Left colon (tissue), 2 donors: ENCODE measurements around the gene C3orf22. TPM values are rescaled to one million over a fixed set of nuclear protein-coding genes. Genes with fewer than 3 reads are reported as not detected.

Experiments used
- ATAC-seq: fragments of 200-7000 bp; cut with Tn5 transposase; one replicate; pipeline ENCODE4 v1.9.1; 2020; ENCODE audit warnings: mild to moderate bottlenecking, moderate library complexity
- DNase-seq, 2 donors: peaks; one replicate each; pipeline ENCODE4 v3.0.0-alpha.2; 2020
- intact Hi-C, 2 donors: fragments of 100-400 bp; cut with DNase I in 1 of 2; cut with micrococcal nuclease in 1 of 2; formaldehyde crosslinking; loops; one replicate each; pipeline versions ENCODE4 v1.11.2 to v1.14.0; 2022; cut with DNase I, micrococcal nuclease
- total RNA-seq, 2 donors: library from RNA; stranded (reverse); fragmentation: NEBNext Ultra II Directional; extraction: Animal tissue kit (Norgen Biotek cat#: 25700); gene quantifications; one replicate each; pipeline ENCODE4 v1.2.1, GENCODE V29; 2021
- donor health status: DM: no; HTN: no; CAD: no.
- donor health status: DM: yes; HTN: yes; CAD: no.

C3orf22 gene
- total RNA-seq, 2 donors from 2014 or later: not detected

GRCh38 chr3:126546549-126547239 lies 12.0 kb downstream of the C3orf22 start:
- intact Hi-C loops: no loop called here

GRCh38 chr3:126546013-126546412 lies 12.7 kb downstream of the C3orf22 start:
- no peak for ATAC-seq
- DNase-seq: peak; percentile 1 to 3
- intact Hi-C loops: no loop called here

More at GRCh38 chr3:126546549-126547239, 12.0 kb downstream of the C3orf22 start:
- no peak for ATAC-seq
- DNase-seq: no peak

- intact Hi-C loops: no loop called here
- DNase-seq: peak; percentile 1 to 8
Measured at GRCh38 chr3:126545544-126545943, 13.2 kb downstream of the C3orf22 start.

GRCh38 chr3:126544596-126545281 lies 14.0 kb downstream of the C3orf22 start:
- DNase-seq (peak in 1 of 2 donors; percentile 17), ATAC-seq (no peak)
- intact Hi-C loops: no loop called here

More at GRCh38 chr3:126545544-126545943, 13.2 kb downstream of the C3orf22 start:
- ATAC-seq: no peak

DNA sequence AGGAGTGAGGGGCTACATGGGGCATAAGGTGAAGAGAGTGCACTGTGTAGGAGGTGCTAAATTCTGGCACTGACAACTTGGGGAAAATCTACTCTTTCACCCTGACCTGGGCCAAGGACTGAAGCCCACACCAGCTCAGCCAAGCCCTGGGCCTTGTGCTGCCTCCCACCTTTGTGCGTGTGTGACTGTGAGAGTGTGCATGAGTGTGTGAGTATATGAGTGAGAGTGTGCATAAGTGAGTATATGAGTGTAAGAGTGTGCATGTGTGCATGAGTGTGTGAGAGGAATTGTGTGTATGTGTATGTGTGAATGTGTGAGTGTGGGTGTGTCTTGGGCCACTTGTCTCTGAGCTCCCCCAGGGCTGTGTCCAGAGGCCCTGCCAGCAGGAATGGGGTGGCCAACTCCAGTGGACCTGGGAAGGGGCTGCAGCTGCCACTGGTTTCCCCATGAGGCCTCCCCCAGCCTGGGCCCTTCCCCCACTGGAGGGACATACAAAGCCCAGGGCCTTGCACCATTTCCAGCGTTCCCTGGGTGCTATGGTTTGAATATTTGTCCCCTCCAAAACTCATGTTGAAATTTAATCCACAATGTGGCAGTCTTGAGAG lies 15.2 kb downstream of the C3orf22 start:
- ATAC-seq: no peak
- intact Hi-C loops: no loop called here
- no peak for DNase-seq

GRCh38 chr3:126542340-126543241 lies 16.1 kb downstream of the C3orf22 start:
- ATAC-seq (no peak), DNase-seq (peak in 1 of 2 donors; percentile 22)
- intact Hi-C loops: no loop called here

DNA sequence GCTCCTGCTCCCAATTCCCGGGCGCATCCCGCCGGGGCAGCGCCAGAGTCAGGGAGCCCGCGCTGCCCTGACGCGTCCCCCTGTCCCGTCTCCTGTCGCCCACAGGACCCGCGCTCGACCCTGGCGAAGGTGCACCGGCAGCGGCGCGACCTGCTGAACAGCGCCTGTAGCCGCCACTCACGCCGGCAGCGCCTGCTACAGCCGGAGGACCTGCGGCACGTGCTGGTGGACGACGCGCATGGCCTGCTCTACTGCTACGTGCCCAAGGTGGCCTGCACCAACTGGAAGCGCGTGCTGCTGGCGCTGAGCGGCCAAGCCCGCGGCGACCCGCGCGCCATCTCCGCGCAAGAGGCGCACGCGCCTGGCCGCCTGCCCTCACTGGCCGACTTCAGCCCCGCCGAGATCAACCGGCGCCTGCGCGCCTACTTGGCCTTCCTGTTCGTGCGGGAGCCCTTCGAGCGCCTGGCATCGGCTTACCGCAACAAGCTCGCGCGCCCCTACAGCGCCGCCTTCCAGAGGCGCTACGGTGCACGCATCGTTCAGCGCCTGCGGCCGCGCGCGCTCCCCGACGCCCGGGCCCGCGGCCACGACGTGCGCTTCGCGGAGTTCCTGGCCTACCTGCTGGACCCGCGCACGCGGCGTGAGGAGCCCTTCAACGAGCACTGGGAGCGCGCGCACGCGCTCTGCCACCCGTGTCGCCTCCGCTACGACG lies 16.9 kb downstream of the C3orf22 start:
- DNase-seq (peak in 1 of 2 donors; percentile 14), ATAC-seq (no peak)
- intact Hi-C loops: no loop called here

DNA sequence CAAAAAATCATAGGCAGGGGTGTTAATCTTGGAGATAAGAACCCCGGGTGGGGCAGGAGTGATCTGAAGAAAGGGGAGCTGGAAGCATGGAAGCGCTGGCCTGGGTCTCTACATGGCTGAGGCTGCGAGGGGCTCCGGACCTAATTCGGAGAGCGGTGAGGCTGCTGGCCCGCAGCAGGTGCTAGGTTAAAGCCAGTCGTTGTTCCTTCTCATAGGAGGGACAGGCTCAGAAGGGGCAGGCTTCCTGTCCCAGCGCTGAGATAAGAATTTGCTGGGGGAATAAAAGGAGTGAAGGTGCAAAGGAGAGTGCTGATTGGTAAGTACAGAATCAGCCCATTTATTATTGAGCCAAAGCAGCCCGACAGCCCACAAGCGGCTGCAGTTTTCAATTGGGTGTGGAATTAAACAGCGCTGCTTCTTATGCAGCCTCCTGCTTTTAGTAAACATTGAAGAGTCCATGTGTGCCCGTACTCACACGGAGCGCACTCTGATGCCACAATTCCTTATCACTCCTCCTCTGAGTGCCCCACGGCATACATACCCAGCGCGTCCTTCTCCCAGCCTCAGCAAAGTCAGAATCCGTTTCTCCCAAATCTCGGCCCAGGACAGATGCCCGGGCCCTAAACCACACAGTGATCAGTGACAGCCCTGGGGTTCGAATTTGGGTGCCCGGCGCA lies 17.6 kb downstream of the C3orf22 start:
- peak; percentile 2 to 14 for DNase-seq
- ATAC-seq: no peak
- intact Hi-C loops: no loop called here

DNA sequence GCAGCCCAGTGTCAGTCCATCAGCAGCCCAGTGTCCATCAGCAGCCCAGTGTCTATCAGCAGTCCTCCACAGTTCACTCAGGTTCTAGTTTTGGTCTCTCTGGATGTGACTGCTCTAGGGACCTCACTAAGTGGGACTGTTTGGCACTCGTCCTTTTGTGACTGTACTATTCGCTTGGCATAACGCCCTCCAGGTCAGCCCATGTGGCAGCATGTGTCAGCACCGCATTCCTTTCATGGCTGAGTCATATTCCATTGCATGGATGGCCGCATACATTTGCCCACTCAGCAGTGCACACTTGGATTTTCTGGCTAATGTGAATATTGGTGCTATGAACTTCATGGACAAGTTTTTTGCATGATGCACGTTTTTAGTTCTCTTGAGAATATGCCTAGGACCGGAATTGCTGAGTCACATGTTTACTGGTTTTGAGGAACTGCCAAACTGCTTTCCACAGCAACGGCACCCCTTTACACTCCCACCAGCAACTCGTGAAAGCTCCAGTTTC lies 18.3 kb downstream of the C3orf22 start:
- peak in 1 of 2 donors; percentile 31 for DNase-seq
- no peak for ATAC-seq
- intact Hi-C loops: no loop called here

DNA sequence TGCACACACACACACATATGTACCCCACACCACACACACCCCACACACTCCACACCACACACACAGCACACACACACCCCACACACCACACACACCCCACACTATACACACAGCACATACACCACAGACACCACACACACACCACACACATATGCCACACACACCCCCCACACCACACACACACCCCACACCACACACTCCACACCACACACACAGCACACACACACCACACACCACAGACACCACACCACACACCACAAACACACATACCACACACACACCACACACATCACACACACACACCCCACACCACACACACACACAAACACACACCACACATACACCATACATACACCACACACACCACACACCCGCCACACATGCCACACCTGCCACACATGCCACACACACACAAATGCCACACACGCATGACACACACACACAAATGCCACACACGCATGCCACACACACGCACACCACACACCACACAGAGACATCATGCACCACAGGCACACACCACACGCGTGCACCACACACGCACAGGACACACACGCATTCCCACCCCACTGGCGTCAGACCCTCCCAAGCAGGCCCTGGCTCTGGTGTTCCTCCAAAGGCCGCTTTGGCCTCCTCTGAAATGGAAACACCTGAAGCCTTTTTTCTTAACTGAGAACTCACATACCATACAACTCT lies 19.0 kb downstream of the C3orf22 start:
- intact Hi-C loops: no loop called here
- peak in 1 of 2 donors; percentile 16 for DNase-seq
- no peak for ATAC-seq

DNA sequence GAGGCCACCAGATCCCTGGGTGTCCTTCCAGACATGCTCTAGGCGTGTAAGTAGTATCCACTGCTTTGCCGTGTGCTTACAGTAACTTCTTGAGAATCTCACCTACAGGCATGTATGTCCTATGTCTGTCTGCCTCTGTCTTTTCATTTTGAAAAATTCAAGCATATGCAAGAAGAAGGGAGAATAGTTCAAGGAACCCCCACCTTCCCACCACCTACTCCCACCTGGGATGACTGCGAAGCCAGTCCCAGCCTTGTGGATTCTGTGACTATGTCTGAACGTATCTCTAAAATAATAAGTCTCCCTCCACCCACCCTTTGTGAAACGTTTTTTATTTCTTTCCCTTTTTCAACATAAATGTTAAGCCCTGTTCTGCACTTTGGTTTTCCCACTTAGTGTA lies 19.8 kb downstream of the C3orf22 start:
- ATAC-seq: no peak
- DNase-seq: peak; percentile 0 to 15
- intact Hi-C loops: no loop called here

DNA sequence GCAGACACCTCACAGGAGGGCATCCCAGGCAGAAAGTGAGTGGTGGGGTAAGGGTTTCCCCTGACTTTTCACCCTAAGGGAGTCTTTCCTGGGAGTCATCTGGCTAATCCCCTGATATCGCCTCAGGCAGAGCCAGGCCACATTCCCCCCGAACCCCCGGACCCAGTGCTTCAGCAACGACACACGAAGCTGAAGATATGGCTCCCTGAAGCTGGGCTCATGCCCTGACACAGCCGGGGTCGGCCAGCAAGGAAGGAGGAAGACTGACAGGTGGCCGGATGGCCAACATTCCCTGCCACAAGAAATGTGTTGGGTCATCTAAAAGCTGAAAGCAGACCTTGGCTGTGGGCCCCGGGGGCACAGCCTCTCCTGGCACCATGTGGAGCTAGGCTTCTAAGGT lies 20.4 kb downstream of the C3orf22 start:
- no peak for ATAC-seq
- intact Hi-C loops: no loop called here
- peak; percentile 5 to 17 for DNase-seq

DNA sequence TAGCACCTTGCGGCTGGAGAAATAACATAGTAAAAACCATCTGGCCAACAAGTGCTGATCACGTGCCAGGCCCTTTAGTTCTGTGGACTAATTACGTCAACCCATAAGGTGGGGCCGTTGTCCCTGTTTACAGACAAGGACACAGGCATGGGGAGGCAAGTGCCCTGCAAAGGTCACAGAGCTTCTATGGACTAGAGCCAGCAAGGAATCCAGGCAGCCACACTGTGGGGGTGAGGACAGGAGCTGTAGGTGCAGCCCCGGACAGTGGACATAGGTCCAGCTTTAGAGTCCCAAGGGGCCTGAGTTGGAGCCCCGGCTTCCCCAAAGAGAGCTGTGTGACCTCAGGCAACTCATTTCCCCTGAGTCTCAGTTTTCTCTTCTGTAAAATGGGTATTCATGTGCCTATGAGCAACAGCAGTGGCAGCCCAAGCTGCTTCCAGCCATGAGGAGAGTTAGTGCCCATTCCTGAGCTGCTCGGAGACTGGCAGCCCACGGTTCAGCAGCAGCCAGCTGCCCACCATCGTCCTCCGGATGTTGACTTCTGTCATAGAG lies 20.9 kb downstream of the C3orf22 start:
- DNase-seq (peak; percentile 64 to 71), ATAC-seq (peak; percentile 95)
- intact Hi-C loops: no loop called here

DNA sequence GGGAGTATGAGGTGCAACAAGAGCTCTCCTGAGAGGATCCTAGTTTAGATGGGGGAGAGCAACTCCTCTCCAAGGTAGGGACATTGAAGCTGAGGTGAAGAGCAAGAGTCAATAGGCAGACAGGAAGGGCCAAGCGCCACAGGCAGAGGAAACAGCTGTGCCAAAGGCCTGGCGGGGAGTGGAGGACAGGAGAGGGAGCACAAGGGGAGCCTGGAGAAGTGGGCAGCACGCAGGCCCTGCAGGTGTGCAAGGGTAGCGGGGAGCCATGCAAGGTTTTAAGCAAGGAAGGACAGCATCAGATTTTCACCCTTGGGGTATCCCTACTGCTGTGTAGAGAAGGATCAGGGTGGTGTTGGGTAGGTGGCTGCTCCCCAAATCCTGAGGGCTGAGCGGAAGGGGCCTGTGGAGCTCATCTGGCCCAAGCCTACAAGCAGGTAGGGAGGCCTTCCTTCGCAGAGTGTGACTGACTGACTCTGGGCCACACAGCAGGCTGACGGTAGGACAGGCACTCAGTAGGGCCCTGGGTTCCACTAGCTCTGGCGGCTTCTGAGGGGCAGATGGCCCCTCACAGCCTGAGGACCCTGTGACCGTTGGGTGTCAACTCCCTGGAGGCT lies 21.5 kb downstream of the C3orf22 start:
- intact Hi-C loops: no loop called here
- DNase-seq: peak in 1 of 2 donors; percentile 15
- peak; percentile 2 for ATAC-seq

- ATAC-seq (no peak), DNase-seq (no peak)
- intact Hi-C loops: no loop called here
Measured at GRCh38 chr3:126536126-126536525, 22.6 kb downstream of the C3orf22 start.

DNA sequence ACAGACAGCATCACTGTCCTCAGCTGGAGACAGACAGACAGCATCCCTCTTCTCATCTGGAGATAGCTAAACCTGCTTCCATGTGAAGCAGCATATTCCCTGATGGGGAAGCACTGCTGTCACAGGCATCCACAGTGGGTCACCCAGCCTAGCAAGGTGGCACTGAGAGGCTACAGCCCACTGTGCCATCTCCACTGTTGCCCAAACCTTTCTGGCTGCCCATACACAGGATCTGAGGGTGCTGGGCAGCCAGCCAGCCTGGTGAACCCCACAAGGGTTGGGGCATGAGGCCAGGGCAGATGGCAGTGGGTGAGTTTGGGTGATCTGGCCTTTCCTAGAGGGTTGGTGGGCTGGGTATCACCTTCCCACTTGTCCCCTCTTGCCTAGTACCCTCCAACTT lies 23.1 kb downstream of the C3orf22 start:
- no peak for ATAC-seq
- intact Hi-C loops: no loop called here
- DNase-seq: no peak
